HG02588 (cell line): ENCODE data around the gene LIMS4.
"Not testable (repeated sequence)": the region's sequence is repeated elsewhere in the genome, so short reads cannot be mapped to it uniquely, and the experiment has no call there.

Source experiments
- ATAC-seq: cut with Tn5 transposase; IDR thresholded peaks from one replicate; pipeline ENCODE4 v1.9.1; 2021; ENCODE audit warnings: mild to moderate bottlenecking, moderate library complexity; ENCODE audit not compliant: unreplicated experiment

LIMS4 gene

DNA sequence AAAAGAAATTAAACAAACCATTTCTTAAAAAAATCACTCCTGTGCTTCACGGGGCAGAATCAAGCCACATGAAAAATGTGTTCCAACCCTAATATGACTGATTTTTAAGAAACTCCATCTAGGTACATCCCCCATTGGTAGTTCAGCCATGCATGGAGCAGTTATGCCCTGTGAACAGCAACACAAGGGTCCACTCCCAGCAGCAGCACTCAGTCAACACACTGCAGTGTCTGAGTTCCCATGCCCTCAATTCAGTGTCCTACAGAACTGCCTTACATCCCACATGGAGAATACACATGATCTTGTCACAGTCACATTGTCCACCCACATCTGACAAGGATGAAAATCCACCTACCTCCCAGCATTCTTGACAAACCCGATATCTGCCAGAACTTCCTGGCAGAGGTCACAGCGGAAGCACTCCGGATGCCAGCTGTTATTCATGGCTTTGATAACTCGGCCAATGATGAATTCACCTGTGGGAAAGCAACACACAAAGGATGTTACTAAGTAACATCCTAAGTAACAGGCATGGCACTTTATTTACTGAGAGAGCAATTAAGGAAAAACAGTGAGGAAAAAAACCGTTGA, 17.4 kb downstream of the LIMS4 start:
- ATAC-seq = not testable (repeated sequence)

DNA sequence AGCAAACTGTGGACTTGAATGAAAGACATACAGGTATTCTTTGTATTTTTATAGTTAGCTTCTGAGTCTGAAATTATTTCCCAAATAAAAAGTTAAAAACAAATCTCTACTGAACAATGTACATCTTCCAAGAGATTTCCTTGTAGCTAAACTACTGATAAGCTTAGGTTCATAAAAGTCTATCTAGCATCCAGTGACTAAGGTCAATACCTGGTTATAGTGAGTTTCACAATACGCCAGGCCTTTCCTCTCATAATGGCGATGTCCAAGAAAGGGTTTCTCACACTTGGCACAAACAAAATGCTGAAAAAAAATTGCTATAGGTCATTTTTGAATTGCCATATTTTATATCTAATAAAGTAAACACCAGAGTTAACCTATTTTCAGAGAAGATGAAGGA, 21.7 kb downstream of the LIMS4 start:
- ATAC-seq = not testable (repeated sequence)

DNA sequence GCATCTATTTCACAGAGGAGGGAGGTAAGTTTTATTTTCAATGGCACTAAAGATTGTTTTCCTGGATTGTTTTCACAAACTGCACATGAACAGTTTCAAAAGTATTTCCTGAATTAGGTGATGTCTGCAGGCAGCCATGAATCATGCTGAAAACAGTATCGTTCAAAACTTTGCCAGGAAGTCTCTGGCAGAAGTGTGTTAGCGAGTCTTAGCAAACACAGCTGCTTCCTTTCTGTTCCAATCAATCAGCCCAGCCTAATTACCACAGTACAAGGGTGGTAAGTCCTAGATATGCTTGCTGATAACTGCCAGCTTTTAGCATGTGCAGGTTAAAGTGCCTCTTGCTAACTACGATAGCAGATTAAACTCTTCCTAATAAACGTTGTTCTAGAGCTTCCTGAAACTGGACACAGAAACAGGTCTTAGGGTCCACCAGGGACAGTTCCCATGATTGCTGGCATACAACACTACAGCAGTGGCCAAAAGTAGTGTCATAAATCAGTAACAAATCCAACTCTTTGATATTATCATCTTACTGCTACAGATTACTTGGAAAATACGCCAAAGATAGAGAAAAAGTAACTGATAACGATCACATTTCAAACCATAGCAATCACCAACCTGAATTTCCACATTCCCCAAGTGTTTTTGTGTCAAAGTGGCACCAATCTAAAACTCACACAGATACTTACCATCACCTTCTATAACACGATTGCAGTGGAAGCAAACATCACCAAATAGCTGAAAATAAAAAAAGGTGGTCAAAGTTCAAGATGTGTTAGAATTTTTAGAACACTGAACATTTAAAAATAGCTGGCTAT, 23.3 kb downstream of the LIMS4 start:
- not testable (repeated sequence) for ATAC-seq

DNA sequence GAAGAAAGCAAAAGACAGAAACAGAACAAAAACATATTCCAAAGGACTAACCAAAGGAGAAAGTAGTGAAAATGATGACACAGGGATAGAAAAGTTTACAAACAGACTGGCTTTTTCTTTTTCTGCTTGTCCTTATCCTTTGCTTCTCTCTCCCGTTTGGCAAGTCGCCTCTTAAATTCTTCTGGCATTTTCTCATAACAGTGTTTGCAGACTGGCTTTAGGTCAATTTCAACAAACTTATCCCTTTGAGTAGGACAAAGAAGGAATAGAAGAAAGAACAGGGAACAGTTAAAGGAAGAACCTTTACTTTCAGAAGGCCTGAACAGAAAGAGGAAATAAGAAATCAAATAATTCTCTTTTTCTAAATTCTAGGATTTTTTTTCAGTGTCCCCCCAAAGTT, 26.0 kb downstream of the LIMS4 start:
- not testable (repeated sequence) for ATAC-seq

DNA sequence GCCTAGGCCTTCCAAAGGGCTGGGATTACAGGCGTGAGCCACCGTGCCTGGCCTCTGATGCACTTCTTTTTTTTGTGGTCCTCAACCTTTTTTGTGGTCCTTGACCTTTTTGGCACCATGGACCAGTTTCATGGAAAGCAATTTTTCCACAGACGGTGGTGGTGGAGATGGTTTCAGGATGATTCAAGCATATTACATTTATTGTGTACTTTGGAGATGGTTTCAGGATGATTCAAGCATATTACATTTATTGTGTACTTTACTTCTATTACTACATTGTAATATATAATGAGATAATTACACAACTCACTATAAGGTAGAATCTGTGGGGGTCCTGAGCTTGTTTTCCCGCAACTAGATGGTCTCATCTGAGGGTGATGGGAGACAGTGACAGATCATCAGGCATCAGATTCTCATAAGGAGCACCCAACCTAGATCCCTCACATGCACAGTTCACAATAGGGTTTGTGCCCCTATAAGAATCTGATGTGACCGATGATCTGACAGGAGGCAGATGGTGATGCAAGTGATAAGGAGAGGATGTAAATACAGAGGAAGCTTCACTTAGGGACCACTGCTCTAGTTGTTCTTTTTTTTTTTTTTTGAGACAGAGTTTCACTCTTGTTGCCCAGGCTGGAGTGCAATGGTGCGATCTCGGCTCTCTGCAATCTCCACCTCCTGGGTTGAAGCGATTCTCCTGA, 29.2 kb downstream of the LIMS4 start:
- not testable (repeated sequence) for ATAC-seq

DNA sequence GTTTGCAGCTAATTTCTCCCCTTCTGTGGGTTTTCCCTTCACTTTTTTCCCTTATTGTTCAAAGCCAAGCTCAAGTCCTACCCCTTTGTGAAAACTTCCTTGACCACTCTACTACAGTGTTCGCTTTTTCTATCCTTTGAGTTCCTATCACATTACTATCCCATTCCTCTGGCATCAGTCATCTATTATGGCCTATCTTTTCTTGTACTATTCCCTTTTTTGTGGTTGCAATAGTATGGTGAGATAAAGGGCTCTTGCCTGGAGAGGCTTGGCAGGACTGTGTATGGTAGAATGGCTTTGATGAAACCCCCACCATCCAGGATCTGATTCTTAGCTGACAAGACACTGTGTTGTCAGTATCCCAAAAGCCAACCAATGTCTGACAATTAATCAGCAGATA, 30.7 kb downstream of the LIMS4 start:
- not testable (repeated sequence) for ATAC-seq

DNA sequence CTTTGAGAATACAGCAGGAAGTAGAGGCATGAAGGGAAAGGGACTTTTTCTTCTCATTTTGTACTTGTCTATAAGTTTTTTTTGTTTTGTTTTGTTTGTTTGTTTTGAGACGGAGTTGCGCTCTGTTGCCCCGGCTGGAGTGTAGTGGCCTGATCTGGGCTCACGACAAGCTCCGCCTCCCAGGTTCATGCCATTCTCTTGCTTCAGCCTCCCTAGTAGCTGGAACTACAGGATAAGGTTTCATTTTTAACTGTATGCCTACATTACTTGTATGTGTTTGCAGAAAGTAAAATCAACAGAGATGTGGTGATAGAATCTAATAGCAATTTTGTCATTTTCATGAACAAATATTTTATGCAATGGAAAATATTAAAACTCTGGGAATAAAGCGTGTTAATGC, 38.1 kb downstream of the LIMS4 start:
- not testable (repeated sequence) for ATAC-seq

DNA sequence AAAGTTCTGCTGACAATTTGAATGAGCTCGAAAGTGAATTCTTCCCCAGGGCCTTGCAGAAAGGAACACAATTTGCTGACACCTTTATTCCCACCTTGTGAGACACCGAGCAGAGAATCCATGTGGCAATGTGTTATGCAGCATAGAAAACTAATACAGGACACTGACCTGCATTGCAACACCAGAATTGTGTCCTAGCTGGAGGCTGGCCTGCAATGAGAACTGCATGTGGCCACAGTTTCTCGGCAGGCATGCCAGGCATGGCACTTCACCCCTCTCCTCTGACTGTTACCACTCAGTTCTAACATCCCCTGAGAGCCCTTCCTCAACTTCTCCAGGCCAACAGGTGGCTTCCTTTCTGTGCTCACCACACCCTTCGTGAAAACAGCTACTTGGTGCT, 46.9 kb downstream of the LIMS4 start:
- ATAC-seq = not testable (repeated sequence)

DNA sequence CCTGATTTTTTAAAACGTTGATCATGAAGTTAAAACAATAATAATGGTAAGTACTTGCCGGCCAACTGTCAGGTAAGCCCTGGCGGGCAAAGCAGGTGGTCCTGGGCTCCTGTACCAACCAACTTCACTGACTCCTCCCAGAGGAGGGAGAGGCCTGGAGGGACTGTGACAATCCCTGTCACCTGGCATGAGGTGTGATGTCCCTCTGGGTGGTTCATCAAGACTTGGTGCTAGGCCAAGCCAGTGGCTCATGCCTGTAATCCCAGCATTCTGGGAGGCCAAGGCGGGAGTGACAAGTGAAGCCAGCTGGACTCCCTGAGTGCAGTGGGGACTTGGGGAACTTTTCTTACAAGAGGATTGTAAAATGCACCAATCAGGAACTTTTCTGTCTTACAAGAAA, 48.2 kb downstream of the LIMS4 start:
- not testable (repeated sequence) for ATAC-seq

DNA sequence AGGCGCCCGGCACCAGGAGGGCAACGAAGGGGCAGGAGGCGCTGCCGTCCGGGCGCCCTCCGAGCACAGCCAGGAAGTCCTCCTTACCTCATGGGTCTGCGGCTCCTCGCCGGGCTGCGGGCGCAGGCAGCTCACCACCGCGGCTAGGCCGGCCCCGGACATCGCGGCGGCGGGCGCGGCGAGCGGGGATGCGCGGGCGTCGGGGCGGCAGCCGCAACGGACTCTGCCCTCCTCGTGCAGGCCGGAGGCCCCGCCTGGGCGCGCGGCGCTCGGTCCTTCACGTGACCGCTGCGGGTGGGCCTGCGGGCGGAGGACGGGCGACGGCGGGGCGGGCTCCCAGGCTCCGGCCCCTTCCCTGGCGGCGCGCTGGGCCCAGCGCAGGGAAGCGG, 49.0 kb downstream of the LIMS4 start:
- not testable (repeated sequence) for ATAC-seq

DNA sequence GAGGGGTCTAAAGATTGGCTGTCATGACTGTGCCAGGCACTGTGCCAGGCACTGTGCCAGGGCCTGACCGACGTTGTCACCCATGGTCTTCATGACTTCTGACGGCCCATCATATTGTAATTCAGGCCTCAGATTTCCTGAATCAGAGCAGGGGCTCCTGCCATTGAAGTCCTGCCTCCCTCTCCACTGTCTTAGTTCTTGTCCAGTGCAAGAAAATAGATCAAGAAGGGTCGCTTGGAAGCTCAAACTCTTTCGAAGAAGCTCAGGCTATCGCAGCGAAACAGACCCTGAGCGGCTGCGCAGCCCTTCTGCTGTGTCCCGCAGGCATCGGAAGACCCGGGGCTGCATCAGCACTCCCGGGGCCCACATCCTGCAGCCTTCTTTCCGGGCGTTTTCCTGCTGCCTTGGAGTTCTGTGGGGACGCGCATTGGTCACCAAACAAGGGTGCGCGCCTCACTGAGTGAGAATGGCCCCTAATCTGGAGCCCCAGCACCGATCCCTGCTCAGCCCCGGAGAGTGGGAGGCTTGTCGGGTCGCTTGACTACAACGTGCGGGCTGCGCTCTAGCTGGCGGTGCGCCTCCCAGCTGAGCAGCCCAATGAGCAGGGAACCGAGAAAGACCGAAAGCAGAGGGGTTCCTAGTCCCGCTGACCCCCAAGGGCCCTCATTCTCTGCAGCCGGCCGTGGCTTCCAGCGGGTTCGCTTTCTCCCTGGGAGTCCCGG, 49.6 kb downstream of the LIMS4 start:
- ATAC-seq = not testable (repeated sequence)

DNA sequence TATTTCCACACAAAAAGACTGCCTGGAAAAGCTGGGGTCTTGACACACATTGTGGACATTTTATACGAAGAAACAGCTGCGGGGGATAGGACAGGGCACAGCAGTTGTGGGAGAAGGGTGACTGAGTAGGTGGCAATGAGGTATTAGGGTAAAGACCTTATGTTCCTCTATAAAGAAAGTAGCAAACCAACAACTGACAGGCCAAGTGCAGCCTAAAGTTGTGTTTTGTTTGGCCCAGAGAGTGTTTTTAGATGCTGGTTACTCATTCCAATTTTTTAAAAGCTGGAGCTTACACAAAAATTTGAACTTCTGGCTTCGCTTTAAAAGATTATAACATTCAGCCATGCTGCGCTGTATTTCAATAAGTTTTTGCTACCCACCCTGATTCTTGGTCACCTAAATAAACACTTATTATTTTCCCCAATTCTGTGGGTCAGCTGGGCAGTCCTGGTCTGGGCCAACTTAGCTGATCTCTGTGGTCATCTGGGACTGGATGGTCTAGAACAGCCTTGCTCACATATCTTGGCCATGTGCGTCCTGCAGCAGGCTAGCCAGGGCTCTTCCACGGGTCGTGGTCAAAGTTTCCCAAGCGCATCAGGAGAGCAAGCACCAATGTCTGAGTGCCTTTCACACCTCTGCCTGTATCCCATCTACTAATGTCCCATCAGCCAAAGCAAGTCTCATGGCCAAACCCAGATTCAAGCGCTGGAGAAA, 51.8 kb downstream of the LIMS4 start:
- not testable (repeated sequence) for ATAC-seq

DNA sequence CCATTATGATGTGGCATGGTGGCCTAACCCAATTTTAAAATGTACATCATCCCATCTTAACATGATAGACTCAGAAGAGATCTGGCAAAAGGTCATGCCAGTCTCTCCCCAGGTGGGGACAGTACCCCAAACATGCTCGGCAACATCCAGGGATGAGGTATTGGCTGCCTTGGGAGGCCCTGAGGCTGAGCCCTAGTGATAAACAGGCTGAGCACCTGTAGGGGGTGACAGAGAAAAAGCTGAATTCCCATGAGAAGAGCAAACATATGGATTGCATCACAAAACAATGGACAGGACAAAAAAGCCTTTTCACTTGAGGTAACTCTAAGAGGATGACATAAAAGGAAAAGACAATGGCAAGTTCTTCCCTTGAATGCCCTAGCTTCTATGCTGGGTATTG, 65.5 kb downstream of the LIMS4 start:
- not testable (repeated sequence) for ATAC-seq

DNA sequence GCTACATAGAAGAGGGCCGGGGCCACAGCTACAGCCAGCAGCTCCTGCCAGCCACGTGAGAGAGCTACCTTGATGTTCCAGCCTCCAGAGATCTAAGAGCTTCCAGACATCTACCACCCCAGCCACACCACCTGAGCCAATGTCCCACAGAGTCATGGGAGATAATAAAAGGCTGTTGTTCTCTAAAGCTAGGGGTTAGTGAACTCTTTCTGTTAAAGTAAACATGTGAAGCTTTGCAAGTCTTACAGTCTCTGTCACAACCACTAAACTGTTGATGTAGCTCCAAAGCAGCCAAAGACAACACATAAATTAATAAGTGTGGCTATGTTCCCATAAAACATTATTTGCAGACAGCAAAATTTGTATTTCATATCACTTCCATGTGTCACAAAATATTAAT, 67.6 kb downstream of the LIMS4 start:
- ATAC-seq = not testable (repeated sequence)

DNA sequence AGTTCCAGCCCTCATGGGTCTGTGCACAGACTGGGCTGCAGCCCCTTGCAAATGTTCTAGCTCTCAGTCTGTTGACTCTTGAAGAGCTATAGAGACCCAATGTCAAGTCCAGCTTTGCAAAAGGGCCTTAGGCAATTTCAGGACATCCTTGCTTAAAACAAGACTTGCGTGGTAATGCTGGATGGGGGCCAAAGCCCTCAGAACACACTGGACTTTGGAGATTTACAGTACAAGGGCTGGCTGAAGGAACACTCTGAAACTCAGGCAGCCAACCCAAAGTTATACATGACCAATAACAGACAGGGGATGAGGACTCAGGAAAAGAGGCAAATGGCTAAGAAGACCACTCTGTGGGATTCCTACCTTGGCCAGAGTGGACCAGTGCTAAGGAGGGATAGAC, 68.4 kb downstream of the LIMS4 start:
- ATAC-seq = not testable (repeated sequence)

DNA sequence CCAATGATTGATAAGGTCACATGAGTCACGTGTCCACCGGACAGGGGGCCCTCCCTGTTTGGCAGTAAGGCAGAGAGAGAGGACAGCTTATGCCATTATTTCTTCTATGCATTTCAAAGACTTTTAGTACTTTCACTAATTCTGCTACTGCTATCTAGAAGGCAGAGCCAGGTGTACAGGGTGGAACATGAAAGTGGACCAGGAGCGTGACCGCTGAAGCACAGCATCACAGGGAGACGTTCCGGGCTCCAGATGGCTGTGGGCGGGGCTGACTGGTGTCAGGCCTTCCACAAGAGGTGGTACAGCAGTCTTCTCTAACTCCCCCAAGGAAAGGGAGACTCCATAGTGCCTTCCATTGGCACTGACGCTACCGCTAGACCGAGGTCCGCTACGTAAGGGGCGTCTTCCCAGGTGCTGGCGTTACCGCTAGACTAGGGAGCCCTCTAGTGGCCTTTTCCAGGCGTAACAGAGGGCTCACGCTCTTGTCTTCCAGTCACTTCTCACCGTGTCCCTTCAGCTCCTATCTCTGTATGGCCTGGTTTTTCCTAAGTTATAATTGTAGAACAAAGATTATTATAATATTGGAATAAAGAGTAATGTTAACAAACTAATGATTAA, 71.5 kb downstream of the LIMS4 start:
- ATAC-seq = not testable (repeated sequence)

DNA sequence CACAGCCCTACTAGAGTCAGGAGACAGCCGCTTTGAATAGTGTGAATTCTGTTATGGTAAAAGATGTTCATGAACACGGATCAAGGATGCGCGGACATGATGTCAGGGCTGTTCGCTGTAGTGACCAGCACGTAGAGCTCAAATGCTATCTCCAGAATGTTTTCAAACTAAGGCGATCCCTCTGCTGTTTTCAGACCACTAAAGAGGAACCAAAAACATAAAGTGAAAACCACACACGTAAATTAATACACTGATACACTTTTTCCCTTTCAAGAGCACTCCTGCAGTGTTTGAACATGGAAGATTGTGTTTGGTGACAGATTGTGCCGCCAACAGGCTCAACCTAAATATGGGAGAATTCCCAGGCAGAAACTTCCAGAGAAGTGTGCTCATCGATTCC, 73.2 kb downstream of the LIMS4 start:
- not testable (repeated sequence) for ATAC-seq

DNA sequence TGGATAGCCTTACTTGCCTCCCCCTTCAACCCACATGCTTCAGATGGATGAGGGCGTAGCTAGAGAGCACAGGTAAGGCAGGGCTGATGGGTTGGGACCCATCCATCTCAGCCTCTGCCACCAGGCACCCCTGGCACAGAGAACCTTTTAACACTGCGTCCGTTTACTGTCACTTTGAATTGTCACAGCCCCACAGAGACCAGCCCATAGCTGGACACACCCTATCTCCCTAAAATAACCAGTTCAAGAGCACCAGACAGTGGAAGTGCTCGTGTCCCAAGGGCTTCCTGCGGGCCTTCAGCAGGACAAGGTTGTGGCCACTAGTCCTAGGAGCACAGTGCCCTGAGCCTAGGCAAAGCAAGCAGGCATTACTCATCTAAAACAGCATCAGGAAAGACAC, 76.6 kb downstream of the LIMS4 start:
- ATAC-seq = not testable (repeated sequence)
